GM23338 (cell line): Measurements from ENCODE around the gene NOXA1. TPM values are rescaled to one million over a fixed set of nuclear protein-coding genes. Genes with fewer than 3 reads are reported as not detected.
"Not testable (repeated sequence)": the region's sequence is repeated elsewhere in the genome, so short reads cannot be mapped to it uniquely, and the experiment has no call there.

Experiments
- ATAC-seq: fragments of 200-7000 bp; cut with Tn5 transposase; 3 replicates; pipeline ENCODE4 v1.9.1; 2020
- DNase-seq: peaks from one replicate; pipeline ENCODE4 v3.0.0-alpha.2; 2015; ENCODE audit warnings: low spot score
- H2AFZ ChIP-seq: fragments of 200-600 bp; sonication (generic); 2 replicates; pipeline ENCODE4 v1.8.0; 2016; ENCODE audit warnings: antibody characterized with exemption, mild to moderate bottlenecking, moderate library complexity
- H3F3A ChIP-seq: fragments of 200-600 bp; sonication (generic); replicated peaks from 2 replicates; pipeline ENCODE4 v1.8.0; 2017; ENCODE audit warnings: antibody characterized with exemption, mixed run types, low read depth
- H3K27ac ChIP-seq: fragments of 200-600 bp; sonication (generic); 2 replicates; pipeline ENCODE4 v1.6.1; 2016; ENCODE audit warnings: low read depth
- H3K27me3 ChIP-seq: fragments of 200-600 bp; sonication (generic); 2 replicates; pipeline ENCODE4 v1.8.0; 2016; ENCODE audit warnings: mild to moderate bottlenecking, mixed run types, moderate library complexity; ENCODE audit not compliant: insufficient read depth
- H3K36me3 ChIP-seq: fragments of 200-600 bp; sonication (generic); 2 replicates; pipeline ENCODE4 v1.8.0; 2016; ENCODE audit warnings: mild to moderate bottlenecking; ENCODE audit not compliant: insufficient read depth
- H3K4me1 ChIP-seq: fragments of 200-600 bp; sonication (generic); 2 replicates; pipeline ENCODE4 v1.8.0; 2016; ENCODE audit warnings: mild to moderate bottlenecking, moderate library complexity; ENCODE audit not compliant: insufficient read depth
- H3K4me2 ChIP-seq: fragments of 200-600 bp; sonication (generic); 2 replicates; pipeline ENCODE4 v1.7.1; 2017; ENCODE audit warnings: mixed run types
- H3K4me3 ChIP-seq: fragments of 200-600 bp; sonication (generic); 2 replicates; pipeline ENCODE4 v1.6.1; 2016; ENCODE audit warnings: mixed run types
- H3K79me2 ChIP-seq: fragments of 200-600 bp; sonication (generic); replicated peaks from 2 replicates; pipeline ENCODE4 v1.8.0; 2017; ENCODE audit warnings: mild to moderate bottlenecking; ENCODE audit not compliant: insufficient read depth
- H3K9me2 ChIP-seq: fragments of 200-600 bp; sonication (generic); 2 replicates; pipeline ENCODE4 v1.8.0; 2017; ENCODE audit not compliant: insufficient read depth
- H4K20me1 ChIP-seq: fragments of 200-600 bp; sonication (generic); replicated peaks from 2 replicates; pipeline ENCODE4 v1.8.0; 2017; ENCODE audit warnings: mild to moderate bottlenecking; ENCODE audit not compliant: insufficient read depth
- H3K27ac Mint-ChIP-seq: 2 replicates; pipeline ENCODE4 v1.8.0; 2020; ENCODE audit warnings: inconsistent platforms, mild to moderate bottlenecking, moderate library complexity, mixed read lengths
- H3K27me3 Mint-ChIP-seq: 3 replicates; pipeline ENCODE4 v1.8.0; 2022; ENCODE audit warnings: low read depth, mild to moderate bottlenecking, moderate library complexity, mixed read lengths, inconsistent platforms; ENCODE audit not compliant: insufficient read depth, poor library complexity
- H3K36me3 Mint-ChIP-seq: 3 replicates; pipeline ENCODE4 v1.8.0; 2021; ENCODE audit warnings: low read depth, mild to moderate bottlenecking, inconsistent platforms, moderate library complexity, mixed read lengths
- H3K4me1 Mint-ChIP-seq: 3 replicates; pipeline ENCODE4 v1.8.0; 2020; ENCODE audit warnings: mild to moderate bottlenecking, inconsistent platforms, mixed read lengths
- H3K4me3 Mint-ChIP-seq: 3 replicates; pipeline ENCODE4 v1.8.0; 2021; ENCODE audit warnings: moderate library complexity, mild to moderate bottlenecking, inconsistent platforms, mixed read lengths
- H3K9me3 Mint-ChIP-seq: 3 replicates; pipeline ENCODE4 v1.8.0; 2020; ENCODE audit warnings: moderate library complexity, mild to moderate bottlenecking, inconsistent platforms, mixed read lengths
- EZH2phosphoT487 ChIP-seq: fragments of 200-600 bp; sonication (generic); IDR thresholded peaks from one replicate; pipeline ENCODE4 v1.8.1; 2018; ENCODE audit warnings: antibody characterized with exemption; ENCODE audit not compliant: unreplicated experiment
- JUNB ChIP-seq: IDR thresholded peaks from one replicate; pipeline ENCODE4 v1.6.1; 2016; ENCODE audit warnings: antibody characterized with exemption; ENCODE audit not compliant: unreplicated experiment
- ZNF331 ChIP-seq: fragments of 250-450 bp; sonication (Bioruptor Pico); IDR thresholded peaks from 2 replicates; pipeline ENCODE4 v1.5.0; 2020; ENCODE audit warnings: low read depth, mild to moderate bottlenecking, moderate library complexity
- ZNF462 ChIP-seq: fragments of 250-450 bp; sonication (Bioruptor Pico); IDR thresholded peaks from 2 replicates; pipeline ENCODE4 v1.5.0; 2020; ENCODE audit warnings: mild to moderate bottlenecking, moderate library complexity
- polyA plus RNA-seq: library from polyadenylated mRNA; unstranded; fragments of >200 nt; fragmentation: Nextera tagmentation; extraction: Ambion mirVana; gene quantifications from 2 replicates; pipeline ENCODE4 v1.2.1, GENCODE V29; 2016
- total RNA-seq: library from RNA; depleted of rRNA; stranded (reverse); fragments of >200 nt; shearing (Covaris generic); gene quantifications from 2 replicates; pipeline ENCODE4 v1.2.3, GENCODE V29; 2014
- TF ChIP-seq, protein P1 (sequence below): IDR thresholded peaks from one replicate; pipeline ENCODE4 v1.6.1; 2018; ENCODE audit warnings: antibody characterized with exemption; ENCODE audit not compliant: unreplicated experiment
- TF ChIP-seq, protein P2 (sequence below), 2 experiments: fragments of 200-600 bp in 1 of 2; sonication (generic) in 1 of 2; conservative IDR thresholded peaks; 2 replicates each; pipeline versions ENCODE4 v1.5.1 to v1.6.1; 2016 to 2017; ENCODE audit warnings: antibody characterized with exemption in 2 of 2, low read depth in 2 of 2, mild to moderate bottlenecking in 2 of 2, moderate library complexity in 1 of 2

NOXA1 gene
- total and polyA plus RNA-seq, 2 experiments from 2014 or later: 0.59 to 0.68 TPM

DNA sequence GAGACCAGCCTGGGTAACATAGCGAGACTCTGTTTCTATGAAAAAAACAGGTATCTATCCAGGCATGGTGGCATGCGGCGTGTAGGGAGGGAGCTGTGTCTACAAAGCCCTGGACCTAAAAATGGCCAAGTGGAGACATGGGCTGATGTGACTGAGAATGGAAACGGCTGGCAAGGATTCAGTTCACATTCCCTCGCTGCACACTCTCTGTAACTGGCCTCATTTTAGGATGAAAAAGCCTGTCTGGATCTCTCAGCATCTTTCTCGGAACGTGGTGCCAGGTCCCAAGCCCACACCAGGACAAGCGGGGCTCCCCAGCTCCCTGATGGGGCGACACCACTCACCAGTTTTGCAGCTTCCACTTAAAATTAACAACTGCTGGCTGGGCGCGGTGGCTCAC, 13.7 kb upstream of the NOXA1 start (continued):
- no peak for TF ChIP-seq ZNF462 (CRISPR knock-in tag)
- no peak for TF ChIP-seq JUNB
- TF ChIP-seq, protein P1, sequence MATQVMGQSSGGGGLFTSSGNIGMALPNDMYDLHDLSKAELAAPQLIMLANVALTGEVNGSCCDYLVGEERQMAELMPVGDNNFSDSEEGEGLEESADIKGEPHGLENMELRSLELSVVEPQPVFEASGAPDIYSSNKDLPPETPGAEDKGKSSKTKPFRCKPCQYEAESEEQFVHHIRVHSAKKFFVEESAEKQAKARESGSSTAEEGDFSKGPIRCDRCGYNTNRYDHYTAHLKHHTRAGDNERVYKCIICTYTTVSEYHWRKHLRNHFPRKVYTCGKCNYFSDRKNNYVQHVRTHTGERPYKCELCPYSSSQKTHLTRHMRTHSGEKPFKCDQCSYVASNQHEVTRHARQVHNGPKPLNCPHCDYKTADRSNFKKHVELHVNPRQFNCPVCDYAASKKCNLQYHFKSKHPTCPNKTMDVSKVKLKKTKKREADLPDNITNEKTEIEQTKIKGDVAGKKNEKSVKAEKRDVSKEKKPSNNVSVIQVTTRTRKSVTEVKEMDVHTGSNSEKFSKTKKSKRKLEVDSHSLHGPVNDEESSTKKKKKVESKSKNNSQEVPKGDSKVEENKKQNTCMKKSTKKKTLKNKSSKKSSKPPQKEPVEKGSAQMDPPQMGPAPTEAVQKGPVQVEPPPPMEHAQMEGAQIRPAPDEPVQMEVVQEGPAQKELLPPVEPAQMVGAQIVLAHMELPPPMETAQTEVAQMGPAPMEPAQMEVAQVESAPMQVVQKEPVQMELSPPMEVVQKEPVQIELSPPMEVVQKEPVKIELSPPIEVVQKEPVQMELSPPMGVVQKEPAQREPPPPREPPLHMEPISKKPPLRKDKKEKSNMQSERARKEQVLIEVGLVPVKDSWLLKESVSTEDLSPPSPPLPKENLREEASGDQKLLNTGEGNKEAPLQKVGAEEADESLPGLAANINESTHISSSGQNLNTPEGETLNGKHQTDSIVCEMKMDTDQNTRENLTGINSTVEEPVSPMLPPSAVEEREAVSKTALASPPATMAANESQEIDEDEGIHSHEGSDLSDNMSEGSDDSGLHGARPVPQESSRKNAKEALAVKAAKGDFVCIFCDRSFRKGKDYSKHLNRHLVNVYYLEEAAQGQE: no peak
- TF ChIP-seq, protein P2, sequence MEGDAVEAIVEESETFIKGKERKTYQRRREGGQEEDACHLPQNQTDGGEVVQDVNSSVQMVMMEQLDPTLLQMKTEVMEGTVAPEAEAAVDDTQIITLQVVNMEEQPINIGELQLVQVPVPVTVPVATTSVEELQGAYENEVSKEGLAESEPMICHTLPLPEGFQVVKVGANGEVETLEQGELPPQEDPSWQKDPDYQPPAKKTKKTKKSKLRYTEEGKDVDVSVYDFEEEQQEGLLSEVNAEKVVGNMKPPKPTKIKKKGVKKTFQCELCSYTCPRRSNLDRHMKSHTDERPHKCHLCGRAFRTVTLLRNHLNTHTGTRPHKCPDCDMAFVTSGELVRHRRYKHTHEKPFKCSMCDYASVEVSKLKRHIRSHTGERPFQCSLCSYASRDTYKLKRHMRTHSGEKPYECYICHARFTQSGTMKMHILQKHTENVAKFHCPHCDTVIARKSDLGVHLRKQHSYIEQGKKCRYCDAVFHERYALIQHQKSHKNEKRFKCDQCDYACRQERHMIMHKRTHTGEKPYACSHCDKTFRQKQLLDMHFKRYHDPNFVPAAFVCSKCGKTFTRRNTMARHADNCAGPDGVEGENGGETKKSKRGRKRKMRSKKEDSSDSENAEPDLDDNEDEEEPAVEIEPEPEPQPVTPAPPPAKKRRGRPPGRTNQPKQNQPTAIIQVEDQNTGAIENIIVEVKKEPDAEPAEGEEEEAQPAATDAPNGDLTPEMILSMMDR (conservative IDR thresholded peaks at IDR 0.05; ENCODE audit: low read depth in 2 of 2): no peak
- no peak for TF ChIP-seq ZNF331 (CRISPR knock-in tag)
- TF ChIP-seq EZH2phosphoT487: no peak

DNA sequence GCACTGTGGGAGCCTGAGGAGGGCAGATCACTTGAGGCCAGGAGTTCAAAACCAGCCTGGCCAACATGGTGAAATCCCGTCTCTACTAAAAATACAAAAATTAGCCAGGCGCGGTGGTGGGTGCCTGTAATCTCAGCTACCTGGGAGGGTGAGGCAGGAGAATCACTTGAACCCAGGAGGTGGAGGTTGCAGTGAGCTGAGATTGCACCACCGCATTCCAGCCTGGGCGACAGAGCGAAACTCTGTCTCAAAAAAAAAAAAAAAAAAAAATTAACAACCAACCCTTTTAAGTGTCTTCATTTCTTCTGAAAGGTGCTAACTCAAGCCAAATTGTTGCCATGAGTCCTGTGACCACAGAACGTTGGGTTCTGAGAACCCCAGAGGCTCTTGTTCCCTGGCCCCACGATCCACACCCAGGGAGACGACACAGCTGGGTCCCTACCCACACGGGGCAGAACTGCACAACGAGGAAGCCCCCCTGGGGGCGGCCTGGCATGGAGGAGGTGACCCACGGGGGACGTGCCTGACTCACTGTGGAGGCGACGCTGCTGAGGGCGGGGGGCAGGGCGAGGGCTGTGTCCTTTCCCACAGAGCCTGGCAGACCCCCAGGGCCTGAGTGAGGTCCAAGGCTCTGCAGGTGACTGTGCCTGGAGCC, 12.8 kb upstream of the NOXA1 start:
- not testable (repeated sequence) for H3K9me3 Mint-ChIP-seq, H3K27ac ChIP-seq, H3F3A ChIP-seq, H3K27me3 ChIP-seq, H3K4me1 Mint-ChIP-seq, H3K36me3 Mint-ChIP-seq, H3K79me2 ChIP-seq, H3K4me2 ChIP-seq, H3K27me3 Mint-ChIP-seq, H3K36me3 ChIP-seq, H3K4me3 ChIP-seq, ATAC-seq, H3K9me2 ChIP-seq, H2AFZ ChIP-seq, DNase-seq, H3K4me3 Mint-ChIP-seq, H3K27ac Mint-ChIP-seq, H4K20me1 ChIP-seq, H3K4me1 ChIP-seq
